ENCODE measurements around the gene RPTOR.

DNA sequence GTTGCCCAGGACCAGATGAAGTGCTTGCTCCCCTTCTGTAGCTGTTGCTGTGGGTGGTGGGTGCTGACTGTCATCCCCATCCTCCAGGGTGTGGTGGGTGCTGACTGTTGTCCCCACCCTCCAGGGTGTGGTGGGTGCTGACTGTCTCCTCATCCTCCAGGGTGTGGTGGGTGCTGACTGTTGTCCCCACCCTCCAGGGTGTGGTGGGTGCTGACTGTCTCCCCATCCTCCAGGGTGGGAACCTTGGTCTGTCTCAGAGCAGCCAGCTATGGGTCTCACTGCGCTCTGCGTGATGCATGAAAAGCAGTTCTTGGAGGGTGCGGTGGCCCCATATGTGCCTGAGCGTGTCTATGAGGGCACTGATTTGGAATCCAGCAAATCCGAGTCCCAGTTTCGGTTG lies 163.8 kb downstream of the RPTOR start:
- no peak for TF ChIP-seq POLR2AphosphoS5 (IDR thresholded peaks at IDR 0.05; ENCODE audit: low read length)
- TF ChIP-seq, protein P1, sequence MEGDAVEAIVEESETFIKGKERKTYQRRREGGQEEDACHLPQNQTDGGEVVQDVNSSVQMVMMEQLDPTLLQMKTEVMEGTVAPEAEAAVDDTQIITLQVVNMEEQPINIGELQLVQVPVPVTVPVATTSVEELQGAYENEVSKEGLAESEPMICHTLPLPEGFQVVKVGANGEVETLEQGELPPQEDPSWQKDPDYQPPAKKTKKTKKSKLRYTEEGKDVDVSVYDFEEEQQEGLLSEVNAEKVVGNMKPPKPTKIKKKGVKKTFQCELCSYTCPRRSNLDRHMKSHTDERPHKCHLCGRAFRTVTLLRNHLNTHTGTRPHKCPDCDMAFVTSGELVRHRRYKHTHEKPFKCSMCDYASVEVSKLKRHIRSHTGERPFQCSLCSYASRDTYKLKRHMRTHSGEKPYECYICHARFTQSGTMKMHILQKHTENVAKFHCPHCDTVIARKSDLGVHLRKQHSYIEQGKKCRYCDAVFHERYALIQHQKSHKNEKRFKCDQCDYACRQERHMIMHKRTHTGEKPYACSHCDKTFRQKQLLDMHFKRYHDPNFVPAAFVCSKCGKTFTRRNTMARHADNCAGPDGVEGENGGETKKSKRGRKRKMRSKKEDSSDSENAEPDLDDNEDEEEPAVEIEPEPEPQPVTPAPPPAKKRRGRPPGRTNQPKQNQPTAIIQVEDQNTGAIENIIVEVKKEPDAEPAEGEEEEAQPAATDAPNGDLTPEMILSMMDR (IDR thresholded peaks at IDR 0.05 in 2 of 3, conservative IDR thresholded peaks at IDR 0.05 in 1 of 3; ENCODE audit: control insufficient read depth in 2 of 3, extremely low read depth in 1 of 3, insufficient read depth in 1 of 3, low read depth in 3 of 3, low read length in 3 of 3) = no peak
- TF ChIP-seq YBX1 (IDR thresholded peaks at IDR 0.05) = no peak
- no peak for TF ChIP-seq MYC (IDR thresholded peaks at IDR 0.05; ENCODE audit: insufficient read depth, insufficient read length, insufficient replicate concordance, low read length, severe bottlenecking)
